Skeletal muscle cell (primary cell): ENCODE data around the gene CHD6.

Source experiments
- DNase-seq: peaks from one replicate; pipeline ENCODE4 v3.0.0-alpha.2; 2010; ENCODE audit warnings: low read depth
- H3K4me3 ChIP-seq: 2 replicates; pipeline ENCODE4 v1.5.1; 2011; ENCODE audit warnings: low read depth, mild to moderate bottlenecking, control low read depth, low read length, moderate library complexity

The CHD6 gene

DNA sequence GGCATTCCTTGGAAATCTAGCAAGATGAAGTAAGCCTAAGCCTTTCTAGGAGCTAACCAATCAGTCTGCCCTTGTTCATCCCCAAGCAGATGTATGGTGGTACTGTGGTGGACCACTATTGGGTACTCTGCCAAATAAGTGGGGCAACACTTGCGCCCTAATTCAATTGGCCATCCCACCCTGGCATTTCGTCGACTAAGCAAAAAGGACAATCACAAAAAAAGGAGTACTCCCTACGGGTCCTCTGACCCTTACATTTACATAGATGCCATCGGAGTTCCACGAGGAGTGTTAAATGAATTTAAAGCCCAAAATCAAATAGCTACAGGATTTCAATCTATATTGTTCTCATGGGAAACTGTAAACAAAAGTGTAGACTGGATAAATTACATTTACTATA, 19.5 kb downstream of the CHD6 start:
- no peak for DNase-seq
- H3K4me3 ChIP-seq: no peak overlapping the region

DNA sequence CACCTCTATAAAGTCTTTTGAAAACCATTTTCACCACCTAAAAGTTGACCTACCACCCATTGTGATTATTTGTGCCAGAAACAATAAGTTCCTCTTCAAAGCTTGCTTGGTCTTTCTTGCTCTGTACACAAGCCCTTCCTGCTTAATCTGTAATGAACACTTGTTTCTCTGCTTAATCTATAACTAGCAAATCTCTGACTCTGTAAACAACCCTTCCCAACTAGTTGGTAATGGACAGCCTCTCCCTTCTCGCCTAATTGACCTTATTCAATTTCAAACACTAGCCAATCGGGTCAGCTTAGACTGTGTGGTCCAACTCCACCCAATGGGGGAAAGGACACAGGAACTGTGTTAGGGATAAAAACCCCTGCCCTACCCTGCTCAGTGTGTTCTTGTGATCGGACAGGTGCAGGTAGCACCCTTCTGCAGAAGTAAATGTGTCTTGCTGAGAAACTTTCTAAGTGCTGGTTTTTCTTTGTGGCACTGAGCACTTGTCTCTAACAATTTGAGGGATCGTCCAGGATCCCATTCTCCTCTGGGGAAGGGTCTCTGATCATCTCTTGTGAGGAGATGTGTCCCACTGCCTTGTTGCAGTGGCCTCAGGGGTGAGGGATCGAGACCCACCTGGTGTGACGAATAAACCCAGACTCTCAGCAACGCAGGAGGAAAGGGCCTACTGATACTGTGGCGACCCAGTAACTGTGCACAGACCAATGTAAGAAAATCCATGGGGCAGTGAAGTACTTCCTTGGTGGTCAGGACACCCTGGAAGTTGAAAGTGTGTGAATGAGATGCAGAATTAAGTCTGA, 23.5 kb downstream of the CHD6 start:
- no peak for DNase-seq
- no peak overlapping the region for H3K4me3 ChIP-seq

DNA sequence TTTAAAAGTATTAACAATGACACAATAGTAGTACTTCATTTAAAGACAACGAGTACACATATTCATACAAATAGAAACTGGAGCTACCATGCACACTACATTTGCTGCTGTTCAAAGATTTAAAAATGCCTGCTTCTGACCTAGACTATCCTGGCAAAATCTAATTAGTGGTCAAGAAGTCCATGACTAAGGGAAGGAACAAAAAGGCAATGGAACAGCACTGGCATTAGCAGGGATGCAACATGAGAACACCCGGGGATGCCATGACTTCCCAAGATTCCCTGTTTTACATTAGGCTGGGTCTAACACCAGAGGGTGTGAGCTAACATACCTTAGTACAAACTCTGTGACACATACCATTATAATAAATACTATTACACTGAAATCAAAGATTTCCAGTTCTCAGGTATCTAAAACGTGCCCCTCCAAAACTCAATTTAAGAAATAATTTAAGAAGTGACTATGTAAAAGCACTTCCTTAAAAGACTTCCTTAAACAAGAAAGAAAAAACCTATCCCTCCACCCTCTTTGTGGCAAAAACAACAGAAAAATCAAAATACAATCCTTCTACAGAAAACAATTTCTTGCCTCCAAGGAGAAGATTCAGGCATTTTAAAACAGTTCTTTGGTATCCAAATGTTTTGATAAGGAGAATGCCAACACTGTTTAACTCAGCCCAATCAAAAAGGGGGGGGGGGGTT, 25.5 kb downstream of the CHD6 start:
- DNase-seq: no peak
- no peak overlapping the region for H3K4me3 ChIP-seq

DNA sequence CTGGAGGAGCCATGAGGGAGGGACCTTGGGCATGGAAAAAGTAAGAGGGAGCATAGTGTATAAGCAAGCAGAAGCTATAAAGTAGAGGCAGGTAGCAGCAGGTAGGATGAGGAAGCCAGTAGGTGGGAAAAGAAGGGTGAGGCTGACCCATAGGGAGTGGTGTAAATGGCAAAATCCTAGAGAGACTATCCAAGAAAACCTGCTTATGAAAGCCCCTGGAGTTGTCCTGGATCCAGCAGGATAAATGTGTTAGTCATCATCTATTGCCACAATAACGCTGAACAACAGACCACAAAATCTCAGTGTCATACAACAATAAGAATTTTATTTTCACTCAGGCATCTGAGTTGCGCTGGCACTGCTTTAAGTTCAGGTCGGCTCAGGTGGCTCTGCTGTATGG, 30.2 kb downstream of the CHD6 start:
- H3K4me3 ChIP-seq: no peak overlapping the region

DNA sequence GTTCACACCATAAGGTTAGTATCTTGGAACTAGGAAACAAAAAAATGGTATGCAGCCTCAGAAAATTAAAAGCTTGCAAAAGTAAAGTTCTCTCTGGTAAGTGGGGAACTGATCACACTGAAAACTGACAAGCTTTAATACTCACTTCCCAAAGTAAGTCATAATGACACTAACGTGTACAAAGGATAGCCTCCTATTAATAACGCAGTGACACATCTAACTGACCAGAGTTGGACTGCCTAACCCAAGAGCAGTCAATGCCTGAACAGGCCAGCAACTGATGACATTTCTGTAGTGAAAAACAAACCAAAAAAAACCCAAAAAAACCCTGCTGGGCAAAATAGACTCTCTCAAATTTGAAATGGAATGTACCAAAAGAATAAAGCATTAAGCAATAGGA, 30.7 kb downstream of the CHD6 start:
- no peak overlapping the region for H3K4me3 ChIP-seq
- no peak for DNase-seq

More for the DNA sequence above, 30.2 kb downstream of the CHD6 start:
- peak; percentile 25 for DNase-seq

DNA sequence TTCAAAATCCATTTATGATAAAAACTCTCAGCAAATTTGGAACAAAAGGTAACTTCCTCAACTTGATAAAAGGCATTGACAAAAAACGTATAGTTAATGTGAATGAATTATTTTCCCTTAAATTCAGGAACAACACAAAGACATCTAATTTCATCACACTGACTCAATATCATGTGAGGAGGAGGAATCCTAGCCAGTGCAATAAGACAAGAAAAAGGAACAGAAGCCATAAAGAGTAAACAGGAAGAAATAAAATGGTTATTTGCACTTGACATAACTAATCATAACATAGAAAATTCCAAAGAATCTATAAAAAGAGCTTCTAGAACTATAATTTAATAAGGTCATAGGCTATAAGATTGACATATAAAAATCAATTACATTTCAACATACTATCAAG, 31.4 kb downstream of the CHD6 start:
- no peak for DNase-seq
- H3K4me3 ChIP-seq: no peak overlapping the region

DNA sequence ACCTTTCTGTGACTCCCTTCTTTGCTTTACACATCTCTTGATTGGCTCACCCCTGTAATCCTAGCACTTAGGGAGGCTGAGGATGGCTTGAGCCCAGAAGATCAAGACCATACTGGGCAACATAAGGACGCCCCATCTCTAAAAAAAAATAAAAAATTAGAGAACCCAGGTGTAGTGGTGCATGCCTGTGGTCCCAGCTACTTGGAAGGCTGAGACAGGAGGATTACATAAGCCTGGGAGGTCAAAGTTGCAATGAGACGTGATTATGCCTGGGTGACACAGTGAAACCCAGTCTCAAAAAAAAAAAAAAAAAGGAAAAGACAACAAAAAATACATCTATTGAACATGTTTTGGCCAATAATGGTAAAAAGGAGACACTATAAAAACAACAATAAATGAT, 37.8 kb downstream of the CHD6 start:
- no peak overlapping the region for H3K4me3 ChIP-seq
- DNase-seq: no peak

DNA sequence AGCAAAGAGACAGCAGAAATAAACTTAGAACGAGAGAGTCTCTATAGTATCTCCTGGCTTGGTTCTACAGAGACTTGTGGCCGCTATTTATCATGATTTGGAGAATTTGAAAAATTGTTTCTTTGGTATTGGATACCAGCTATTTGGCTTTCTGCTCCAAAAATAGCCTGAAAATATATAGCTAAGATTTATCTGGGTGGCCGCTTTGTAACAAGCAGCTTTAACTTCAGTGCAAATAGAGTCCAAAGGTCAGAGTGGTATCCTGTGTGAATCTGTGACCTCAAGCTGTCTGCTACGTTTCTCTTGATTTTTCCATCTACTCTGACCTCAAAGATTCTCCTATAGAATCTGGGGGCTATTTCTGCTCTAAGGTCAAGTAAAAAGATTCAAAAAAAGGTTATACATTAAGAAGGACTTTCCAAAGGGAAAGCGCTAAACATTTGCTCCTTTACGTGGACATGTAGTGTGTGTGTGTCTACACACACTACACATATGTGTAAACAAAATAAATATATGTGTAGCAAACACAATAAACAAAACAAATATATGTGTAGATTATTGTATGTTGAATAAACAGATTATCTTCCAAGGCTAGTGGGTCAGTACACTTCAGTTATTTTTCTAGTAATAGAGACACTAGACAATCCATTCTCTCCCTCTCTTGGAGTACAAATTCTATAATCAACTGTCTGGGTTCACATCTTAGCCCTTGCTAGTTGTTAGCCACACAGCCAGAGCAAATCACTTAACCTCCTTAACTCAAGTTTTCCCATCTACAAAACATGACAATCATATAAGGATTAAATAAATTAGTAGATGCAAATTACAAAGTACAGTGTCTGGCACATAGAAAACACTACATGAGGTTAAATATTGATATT, 40.8 kb downstream of the CHD6 start:
- no peak for DNase-seq
- no peak overlapping the region for H3K4me3 ChIP-seq

DNA sequence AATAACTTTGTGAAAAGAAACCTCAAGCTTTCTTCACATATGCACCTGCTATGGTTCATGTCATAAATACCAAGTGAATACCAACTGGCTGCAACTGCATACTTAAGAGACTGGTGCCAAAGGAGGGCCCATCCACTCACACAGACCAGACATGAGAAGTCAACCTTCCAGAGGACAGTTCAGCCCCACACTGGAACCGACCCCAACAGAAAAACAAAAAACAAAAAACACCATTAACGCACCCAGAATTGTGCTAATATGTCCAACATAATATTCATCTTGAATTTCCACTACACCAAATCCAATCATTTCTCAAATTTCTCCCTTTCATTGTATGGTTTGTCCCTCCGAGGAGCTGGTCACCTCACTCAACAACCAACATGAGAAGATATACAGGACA, 42.8 kb downstream of the CHD6 start:
- no peak overlapping the region for H3K4me3 ChIP-seq
- no peak for DNase-seq

DNA sequence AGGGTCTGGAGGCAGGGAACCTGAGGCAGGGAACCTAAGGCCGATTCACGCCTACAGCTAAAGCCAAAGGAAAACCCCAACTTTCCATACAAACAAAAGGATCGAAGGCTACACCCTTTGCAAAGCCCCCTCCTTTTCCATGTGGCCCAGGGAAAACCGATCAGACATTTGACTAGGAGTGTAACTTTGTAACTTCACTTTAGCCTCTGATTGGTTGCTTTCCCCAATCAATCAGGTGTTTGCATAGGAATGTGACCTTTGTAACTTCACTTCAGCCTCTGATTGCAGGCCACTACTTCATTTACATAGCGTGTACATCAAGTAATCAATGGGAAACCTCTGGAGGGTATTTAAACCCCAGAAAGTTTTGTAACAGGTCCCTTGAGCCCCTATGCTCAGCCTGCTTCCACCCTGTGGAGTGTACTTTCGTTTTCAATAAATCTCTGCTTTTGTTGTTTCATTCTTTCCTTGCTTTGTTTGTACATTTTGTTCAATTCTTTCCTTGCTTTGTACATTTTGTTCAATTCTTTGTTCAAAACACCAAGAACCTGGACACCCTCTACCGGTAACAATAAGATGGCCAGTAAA, 43.3 kb downstream of the CHD6 start:
- no peak overlapping the region for H3K4me3 ChIP-seq
- DNase-seq: no peak

DNA sequence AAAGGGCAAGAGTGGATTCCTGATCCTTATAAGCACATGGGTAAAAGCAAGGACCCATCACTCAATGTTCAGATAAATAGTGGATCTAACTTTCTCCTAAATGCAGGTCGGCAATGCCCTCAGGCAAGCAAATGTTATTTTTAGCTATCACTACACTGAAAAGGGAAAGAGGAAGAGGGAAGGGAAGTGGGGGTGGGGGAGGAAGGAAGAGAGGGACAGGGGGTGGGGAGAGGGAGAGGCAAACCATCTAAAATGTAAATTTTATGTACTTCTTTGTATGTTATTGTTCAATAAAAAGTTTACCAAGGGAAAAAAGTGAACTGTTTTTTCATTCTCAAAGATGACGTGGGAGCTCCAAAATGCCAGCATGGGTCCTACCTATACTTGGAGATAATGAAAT, 44.2 kb downstream of the CHD6 start:
- no peak for DNase-seq
- H3K4me3 ChIP-seq: no peak overlapping the region

DNA sequence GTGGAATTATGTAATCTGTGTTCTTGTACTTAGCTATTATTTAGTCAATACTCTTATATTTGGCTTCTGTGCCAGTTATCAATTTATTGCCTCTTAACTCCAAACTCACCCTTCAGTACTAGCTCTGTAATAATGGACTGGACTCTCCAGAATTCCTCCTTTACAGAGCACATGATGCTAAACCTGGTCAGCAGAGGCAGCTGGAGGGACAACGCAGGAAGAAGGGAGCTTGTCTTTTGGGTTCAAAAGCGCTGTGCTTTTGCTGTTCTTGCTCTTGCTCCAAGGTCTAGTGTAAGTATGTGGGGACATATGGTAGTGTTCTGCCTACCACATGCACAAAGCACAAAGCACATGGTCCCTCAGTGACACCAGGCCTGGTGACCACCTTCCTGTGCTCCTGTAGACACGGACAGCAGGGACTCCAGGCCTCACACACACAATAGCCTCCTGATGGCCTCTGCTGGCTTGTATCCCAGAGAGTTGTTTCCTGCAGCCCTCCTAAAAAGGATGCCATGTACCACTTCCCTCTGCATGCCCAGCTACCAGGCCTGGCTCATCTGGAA, 46.1 kb downstream of the CHD6 start:
- no peak for DNase-seq
- no peak overlapping the region for H3K4me3 ChIP-seq

DNA sequence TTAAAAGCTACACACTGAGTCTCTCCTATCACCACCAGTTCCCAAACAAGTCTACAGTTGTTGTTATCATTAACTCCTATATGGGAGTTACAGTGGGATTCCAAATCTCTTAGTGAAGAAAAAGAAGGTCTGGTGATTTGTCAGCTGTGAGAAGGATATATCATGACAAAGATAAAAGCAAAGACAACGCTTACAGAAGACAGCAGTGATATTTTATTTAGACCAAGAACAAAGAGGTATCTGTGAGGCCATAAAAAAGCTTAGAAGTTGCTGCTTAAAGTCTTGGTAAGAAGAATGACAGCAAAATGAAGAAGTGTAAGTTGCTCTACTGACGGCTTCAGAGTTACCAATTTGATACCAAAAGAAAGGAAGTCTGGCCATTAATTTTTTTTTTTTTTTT, 47.2 kb downstream of the CHD6 start:
- H3K4me3 ChIP-seq: no peak overlapping the region
- no peak for DNase-seq

DNA sequence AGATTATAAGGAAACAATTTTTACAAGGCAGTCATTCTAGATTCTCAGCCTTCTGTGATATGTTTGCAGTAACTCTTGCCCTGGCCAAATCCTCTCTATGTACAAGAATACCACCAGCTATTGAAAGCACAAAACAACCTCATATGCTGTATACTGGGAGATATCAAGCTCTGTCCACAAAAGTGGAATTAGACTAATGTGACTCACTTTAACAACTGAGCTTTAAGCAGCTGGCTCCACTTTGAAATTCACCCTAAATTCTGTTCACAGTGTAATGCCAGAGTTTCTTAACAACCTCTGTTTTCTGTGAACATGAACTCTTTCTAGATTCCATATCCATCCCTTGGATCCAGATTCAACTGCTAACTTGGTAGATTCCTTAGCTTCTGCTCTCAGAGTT, 47.6 kb downstream of the CHD6 start:
- no peak for DNase-seq

DNA sequence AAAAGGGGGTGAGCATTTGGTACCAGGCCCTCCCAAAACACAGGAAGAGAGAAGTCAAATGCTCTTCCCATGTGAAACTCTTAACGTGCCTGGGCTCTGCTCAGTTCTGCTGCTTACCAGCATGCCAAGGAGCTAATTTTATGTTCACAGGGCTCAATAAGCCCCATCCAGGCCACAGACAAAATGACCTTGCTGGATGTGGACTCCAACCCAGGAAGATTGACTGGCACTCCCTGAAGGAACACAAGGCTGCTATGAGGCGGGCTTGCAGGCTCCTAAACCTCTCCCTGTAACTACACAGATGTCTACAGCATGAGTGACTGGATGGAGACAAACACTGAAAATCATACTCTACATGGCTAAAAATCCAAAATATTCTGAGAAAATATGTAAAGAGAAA, 50.6 kb downstream of the CHD6 start:
- H3K4me3 ChIP-seq: no peak overlapping the region
- no peak for DNase-seq

More for the DNA sequence above, 47.6 kb downstream of the CHD6 start:
- H3K4me3 ChIP-seq: no peak overlapping the region

DNA sequence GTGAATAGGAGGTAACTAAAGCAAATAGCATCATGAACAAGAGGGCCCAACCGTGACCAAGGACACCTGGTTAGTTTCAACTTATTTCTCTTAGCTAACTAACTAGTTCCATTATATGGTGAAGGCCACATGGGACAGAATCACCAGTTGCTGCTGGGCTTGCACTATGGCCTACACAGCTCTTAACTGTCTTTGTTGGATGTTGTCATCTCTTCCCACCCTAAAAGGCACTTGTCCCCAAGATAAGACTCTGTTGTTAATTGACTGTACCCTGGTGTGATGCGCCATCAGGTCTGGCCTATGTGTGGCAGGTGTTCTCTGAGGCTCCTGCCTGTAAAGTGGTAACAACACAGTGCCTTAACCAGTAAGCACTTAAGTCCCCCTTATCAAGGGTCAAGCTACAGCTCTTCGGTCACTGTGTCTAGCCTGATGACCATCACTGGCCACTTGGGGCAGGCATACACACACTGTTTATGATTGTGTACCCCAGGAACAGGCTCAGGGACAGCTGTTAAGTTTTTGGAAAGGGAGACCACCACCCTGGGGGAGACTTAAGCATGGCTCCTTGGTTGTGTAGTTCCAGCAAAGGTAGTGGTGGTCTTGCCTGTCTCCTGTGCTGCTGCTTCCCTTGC, 51.2 kb downstream of the CHD6 start:
- no peak overlapping the region for H3K4me3 ChIP-seq

DNA sequence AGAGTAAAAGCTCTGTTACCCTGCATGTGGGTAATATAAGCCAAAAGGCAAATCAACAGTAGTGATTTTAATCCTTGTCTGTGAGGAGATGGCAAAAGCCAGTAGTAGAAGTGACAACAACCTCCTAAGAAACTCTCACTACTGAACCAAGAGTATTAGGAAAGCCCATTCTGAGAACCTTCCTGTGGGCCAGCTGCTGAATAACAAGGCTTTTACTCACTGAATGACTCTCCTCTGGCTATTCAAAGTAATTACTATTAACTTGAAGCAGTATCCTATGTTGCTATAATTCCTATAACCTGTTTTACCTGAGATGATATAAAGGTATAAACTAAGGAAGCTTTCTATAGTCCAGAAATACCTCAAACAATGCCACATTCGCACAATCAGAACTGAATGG, 55.1 kb downstream of the CHD6 start:
- DNase-seq: no peak
- no peak overlapping the region for H3K4me3 ChIP-seq

More for the DNA sequence above, 51.2 kb downstream of the CHD6 start:
- no peak for DNase-seq

DNA sequence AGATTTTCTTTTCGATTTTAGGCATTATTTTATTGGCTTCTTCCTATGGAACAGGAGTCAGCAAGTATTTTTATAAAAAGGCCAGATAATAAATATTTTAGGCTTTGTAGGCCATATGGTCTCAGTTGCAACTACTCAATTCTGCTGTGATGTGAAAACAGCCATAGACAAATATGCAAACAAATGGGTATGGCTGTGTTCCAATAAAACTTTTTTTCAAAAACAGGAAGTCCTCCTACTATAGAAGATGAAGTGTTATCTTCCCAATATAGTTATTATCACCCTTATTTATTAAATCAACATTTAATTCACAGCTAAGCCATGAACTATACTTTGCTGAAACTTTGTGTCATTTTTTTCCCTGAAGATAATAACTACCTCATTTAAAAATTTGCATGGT, 57.2 kb downstream of the CHD6 start:
- H3K4me3 ChIP-seq: no peak overlapping the region
- no peak for DNase-seq

DNA sequence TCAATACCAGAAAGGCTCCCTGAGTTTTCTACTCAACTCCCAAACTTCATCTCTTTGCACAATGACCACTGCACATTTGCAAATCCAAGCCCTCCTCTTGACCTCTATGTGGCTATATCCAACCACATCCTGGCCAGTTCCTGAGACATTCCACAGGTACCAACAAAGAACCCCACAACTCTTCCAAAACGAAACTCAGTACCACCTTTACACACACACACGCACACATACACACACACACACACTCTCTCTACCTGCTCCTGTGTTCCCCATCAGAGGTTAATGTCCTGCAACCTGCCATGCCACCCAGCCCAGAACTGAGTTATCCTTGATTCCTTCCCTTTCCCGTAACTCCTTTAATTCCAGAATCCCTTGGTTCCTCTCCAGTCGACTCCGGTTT, 58.5 kb downstream of the CHD6 start:
- DNase-seq: no peak
- no peak overlapping the region for H3K4me3 ChIP-seq
